DND-41 (cell line): ENCODE results near the gene ZNF689.

Experiments
- ATAC-seq: fragments of 200-7000 bp; cut with Tn5 transposase; 3 replicates; pipeline ENCODE4 v1.9.1; 2021; ENCODE audit warnings: low read depth; ENCODE audit not compliant: insufficient read depth
- DNase-seq: peaks from one replicate; pipeline ENCODE4 v3.0.0-alpha.2; 2020
- H2AFZ ChIP-seq: 2 replicates; pipeline ENCODE4 v1.6.0; 2012; ENCODE audit warnings: low read depth, low read length
- H3K27ac ChIP-seq: 2 replicates; pipeline ENCODE4 v1.5.1; 2012; ENCODE audit warnings: low read length, inconsistent platforms
- H3K27me3 ChIP-seq: fragments of 200-600 bp; sonication (generic); 2 replicates; pipeline ENCODE4 v1.6.0; 2012; ENCODE audit warnings: low read length, mild to moderate bottlenecking, inconsistent platforms; ENCODE audit not compliant: insufficient read depth, poor library complexity
- H3K36me3 ChIP-seq: 2 replicates; pipeline ENCODE4 v1.5.1; 2012; ENCODE audit warnings: low read length, inconsistent platforms; ENCODE audit not compliant: insufficient read depth
- H3K4me1 ChIP-seq: 2 replicates; pipeline ENCODE4 v1.5.1; 2012; ENCODE audit warnings: mild to moderate bottlenecking, low read length; ENCODE audit not compliant: insufficient read depth
- H3K4me2 ChIP-seq: 2 replicates; pipeline ENCODE4 v1.6.0; 2012; ENCODE audit warnings: mild to moderate bottlenecking, moderate library complexity, low read length, inconsistent platforms; ENCODE audit not compliant: insufficient read depth
- H3K4me3 ChIP-seq, 2 experiments: fragments of 200-600 bp in 1 of 2; shearing (Covaris generic) in 1 of 2; 2 replicates each; pipeline ENCODE4 v1.5.1; 2012 to 2016; ENCODE audit warnings: inconsistent platforms in 2 of 2, low read length in 2 of 2, mild to moderate bottlenecking in 2 of 2, low read depth in 1 of 2, moderate library complexity in 1 of 2
- H3K79me2 ChIP-seq: 2 replicates; pipeline ENCODE4 v1.6.0; 2012; ENCODE audit warnings: low read length, inconsistent platforms; ENCODE audit not compliant: insufficient read depth
- H3K9ac ChIP-seq: 2 replicates; pipeline ENCODE4 v1.6.0; 2012; ENCODE audit warnings: low read depth, mild to moderate bottlenecking, inconsistent platforms, low read length, moderate library complexity
- H3K9me3 ChIP-seq: 2 replicates; pipeline ENCODE4 v1.5.1; 2012; ENCODE audit warnings: low read length, moderate library complexity, mild to moderate bottlenecking, inconsistent platforms; ENCODE audit not compliant: insufficient read depth, severe bottlenecking
- H4K20me1 ChIP-seq: 2 replicates; pipeline ENCODE4 v1.6.0; 2012; ENCODE audit warnings: low read length; ENCODE audit not compliant: insufficient read depth
- CTCF ChIP-seq: IDR thresholded peaks from 2 replicates; pipeline ENCODE4 v1.5.1; 2012; ENCODE audit warnings: borderline replicate concordance, low read length, moderate library complexity, mild to moderate bottlenecking; ENCODE audit not compliant: poor library complexity, severe bottlenecking; ENCODE audit errors: extremely low read depth
- EZH2 ChIP-seq: IDR thresholded peaks from 3 replicates; pipeline ENCODE4 v1.6.1; 2012; ENCODE audit warnings: borderline replicate concordance, low read depth, mild to moderate bottlenecking, moderate library complexity, low read length, inconsistent platforms; ENCODE audit not compliant: severe bottlenecking

Gene ZNF689

GRCh38 chr16:30567160-30567990, 42.8 kb downstream of the ZNF689 start:
- TF ChIP-seq CTCF = no peak
- no peak overlapping the region for H3K27ac ChIP-seq
- H3K27me3 ChIP-seq = no peaks in the 10 kb centered on the region
- ATAC-seq = no peak
- no peak overlapping the region for H2AFZ ChIP-seq
- H3K9me3 ChIP-seq = no peaks in the 10 kb centered on the region
- no peak overlapping the region for H3K4me3 ChIP-seq
- H3K79me2 ChIP-seq = peaks cover 19% of the 10 kb centered on the region
- DNase-seq = no peak
- H3K4me1 ChIP-seq = peaks cover 36% of the 10 kb centered on the region
- no peak overlapping the region for H3K9ac ChIP-seq
- peaks cover 9% of the 10 kb centered on the region; the same call in 1 of the 2 replicates for H3K36me3 ChIP-seq
- H3K4me2 ChIP-seq = no peak overlapping the region
- H4K20me1 ChIP-seq = no peaks in the 10 kb centered on the region

DNA sequence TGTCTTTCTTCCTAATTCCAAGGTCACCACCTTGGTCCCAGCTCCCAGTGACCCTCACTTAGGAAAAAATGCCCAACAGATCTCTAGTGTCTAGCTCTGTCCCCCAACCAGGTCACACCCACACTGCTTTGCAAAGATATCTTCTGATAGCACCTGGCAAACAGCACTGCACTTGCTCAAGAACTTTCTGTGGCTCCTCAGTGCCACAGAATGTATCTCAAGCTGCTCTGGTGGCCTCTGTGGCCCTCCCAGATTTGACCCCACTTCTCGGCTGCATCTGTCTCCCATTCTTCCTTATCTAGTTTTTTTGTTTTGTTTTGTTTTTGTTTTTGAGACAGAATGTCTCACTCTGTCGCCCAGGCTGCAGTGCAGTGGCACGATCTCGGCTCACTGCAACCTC, 43.7 kb downstream of the ZNF689 start:
- no peak overlapping the region for H2AFZ ChIP-seq
- DNase-seq = no peak
- peaks cover 35% of the 10 kb centered on the region for H3K4me1 ChIP-seq
- ATAC-seq = no peak
- H3K79me2 ChIP-seq = peaks cover 17% of the 10 kb centered on the region
- no peak overlapping the region for H3K27ac ChIP-seq
- TF ChIP-seq EZH2 (no peak), CTCF (no peak)
- H3K36me3 ChIP-seq = peaks cover 9% of the 10 kb centered on the region; the same call in 1 of the 2 replicates
- no peaks in the 10 kb centered on the region for H4K20me1 ChIP-seq
- H3K27me3 ChIP-seq = no peaks in the 10 kb centered on the region
- no peak overlapping the region for H3K4me3 ChIP-seq
- H3K9ac ChIP-seq = no peak overlapping the region
- H3K4me2 ChIP-seq = no peak overlapping the region
- H3K9me3 ChIP-seq = no peaks in the 10 kb centered on the region

DNA sequence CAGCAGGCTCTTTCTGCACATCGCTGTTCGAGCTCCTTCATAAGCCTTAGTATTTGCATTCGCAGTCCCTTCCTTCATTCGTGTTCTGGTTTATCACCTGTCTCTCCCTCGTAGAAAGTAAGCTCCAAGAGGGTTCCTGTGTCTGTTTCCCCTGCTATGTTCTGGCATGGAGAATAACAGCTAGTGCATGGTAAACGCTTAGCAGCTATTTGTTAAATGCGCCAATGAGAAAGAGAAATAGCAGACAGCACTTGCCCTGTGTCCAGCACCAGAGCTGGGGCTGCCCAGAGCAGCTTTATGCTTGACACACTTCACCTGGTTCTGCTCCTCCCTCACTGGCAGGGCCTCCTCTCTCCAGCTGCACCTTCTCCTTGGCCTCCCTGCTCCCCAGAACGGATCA, 44.2 kb downstream of the ZNF689 start:
- no peak for TF ChIP-seq CTCF
- TF ChIP-seq EZH2 = no peak
- no peaks in the 10 kb centered on the region for H3K27me3 ChIP-seq
- H3K27ac ChIP-seq = no peak overlapping the region
- peaks cover 9% of the 10 kb centered on the region; the same call in 1 of the 2 replicates for H3K36me3 ChIP-seq
- peaks cover 12% of the 10 kb centered on the region for H3K79me2 ChIP-seq
- no peak overlapping the region for H2AFZ ChIP-seq
- no peak for DNase-seq
- no peak overlapping the region for H3K4me3 ChIP-seq
- no peak overlapping the region for H3K9ac ChIP-seq
- H3K9me3 ChIP-seq = no peaks in the 10 kb centered on the region
- no peak overlapping the region for H3K4me2 ChIP-seq
- peaks cover 34% of the 10 kb centered on the region for H3K4me1 ChIP-seq
- H4K20me1 ChIP-seq = no peaks in the 10 kb centered on the region
- ATAC-seq = no peak

- no peak overlapping the region for H3K4me3 ChIP-seq
- H3K4me2 ChIP-seq = no peak overlapping the region
- DNase-seq = no peak
- no peak overlapping the region for H2AFZ ChIP-seq
- ATAC-seq = no peak
- no peak overlapping the region for H3K27ac ChIP-seq
- H3K36me3 ChIP-seq = peaks cover 9% of the 10 kb centered on the region; the same call in 1 of the 2 replicates
- no peaks in the 10 kb centered on the region for H3K27me3 ChIP-seq
- peaks cover 29% of the 10 kb centered on the region for H3K4me1 ChIP-seq
- no peak overlapping the region for H3K9ac ChIP-seq
- TF ChIP-seq CTCF (no peak), EZH2 (no peak)
- H3K9me3 ChIP-seq = no peaks in the 10 kb centered on the region
- H4K20me1 ChIP-seq = no peaks in the 10 kb centered on the region
- peaks cover 8% of the 10 kb centered on the region for H3K79me2 ChIP-seq
These were observed 44.7 kb downstream of the ZNF689 start for GRCh38 chr16:30565526-30565925.
